Chondrocyte (in vitro differentiated cells): Measurements from ENCODE around the gene FAM168A. TPM values are rescaled to one million over a fixed set of nuclear protein-coding genes. Genes with fewer than 3 reads are reported as not detected.
"Not testable (repeated sequence)": the region's sequence is repeated elsewhere in the genome, so short reads cannot be mapped to it uniquely, and the experiment has no call there.

Source experiments
- DNase-seq: peaks from one replicate; pipeline ENCODE4 v3.0.0; 2021; ENCODE audit warnings: mixed read lengths, low spot score
- H3K27ac Mint-ChIP-seq: one replicate; pipeline ENCODE4 v1.8.0; 2021; ENCODE audit warnings: mild to moderate bottlenecking, moderate library complexity, mixed read lengths; ENCODE audit not compliant: unreplicated experiment
- H3K27me3 Mint-ChIP-seq: 2 replicates; pipeline ENCODE4 v1.8.0; 2021; ENCODE audit warnings: low read depth, mixed read lengths
- H3K36me3 Mint-ChIP-seq: 2 replicates; pipeline ENCODE4 v1.8.0; 2021; ENCODE audit warnings: low read depth, mixed read lengths
- H3K4me1 Mint-ChIP-seq: 2 replicates; pipeline ENCODE4 v1.8.0; 2021; ENCODE audit warnings: low read depth, mild to moderate bottlenecking, mixed read lengths
- H3K4me3 Mint-ChIP-seq: one replicate; pipeline ENCODE4 v1.8.0; 2021; ENCODE audit warnings: mild to moderate bottlenecking, moderate library complexity, mixed read lengths; ENCODE audit not compliant: unreplicated experiment
- H3K9me3 Mint-ChIP-seq: 2 replicates; pipeline ENCODE4 v1.8.0; 2021; ENCODE audit warnings: low read depth, mixed read lengths
- total RNA-seq: library from RNA; stranded (reverse); gene quantifications from 3 replicates; pipeline ENCODE4 v1.2.1, GENCODE V29; 2021
- TF ChIP-seq, protein P1 (sequence below): fragments of 200-600 bp; sonication (generic); IDR thresholded peaks from 2 replicates; pipeline ENCODE4 v1.5.0; 2021; ENCODE audit warnings: antibody characterized with exemption, mild to moderate bottlenecking, moderate library complexity

The FAM168A gene
- total RNA-seq, 1 donor from 2014 or later = 53.7 TPM

DNA sequence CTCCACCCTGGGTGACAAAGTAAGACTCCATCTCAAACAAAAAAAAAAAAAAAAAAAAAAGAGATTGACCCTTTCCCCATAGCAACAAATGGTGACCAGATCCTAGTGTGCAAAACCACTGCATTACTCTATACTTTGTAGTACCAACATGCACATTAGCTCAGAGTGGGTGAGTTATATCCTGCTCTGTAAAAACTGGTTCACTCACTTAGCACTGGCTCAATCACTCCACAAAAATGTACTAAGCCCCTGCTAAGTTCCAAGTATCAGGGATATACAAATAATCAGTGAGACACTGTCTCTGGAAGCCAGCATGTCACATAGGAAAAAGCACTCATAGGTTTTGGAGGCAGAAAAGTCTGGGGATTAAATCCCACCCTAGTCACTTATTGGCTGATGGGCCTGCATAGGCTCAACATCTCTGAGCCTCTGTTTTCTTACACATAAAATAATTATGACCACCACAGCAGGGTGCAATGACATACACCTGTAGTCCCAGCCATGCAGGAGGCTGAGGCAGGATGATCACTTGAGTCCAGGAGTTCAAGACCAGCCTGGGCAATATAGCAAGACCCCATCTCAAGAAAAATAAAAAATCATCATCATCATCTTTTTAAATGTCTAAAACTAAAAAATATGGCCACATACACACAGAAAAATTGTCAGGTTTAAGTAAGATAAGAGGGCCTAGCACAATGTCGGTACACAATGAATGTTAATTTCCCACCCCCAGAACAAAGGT is 11.9 kb downstream of the FAM168A start:
- TF ChIP-seq, protein P1, sequence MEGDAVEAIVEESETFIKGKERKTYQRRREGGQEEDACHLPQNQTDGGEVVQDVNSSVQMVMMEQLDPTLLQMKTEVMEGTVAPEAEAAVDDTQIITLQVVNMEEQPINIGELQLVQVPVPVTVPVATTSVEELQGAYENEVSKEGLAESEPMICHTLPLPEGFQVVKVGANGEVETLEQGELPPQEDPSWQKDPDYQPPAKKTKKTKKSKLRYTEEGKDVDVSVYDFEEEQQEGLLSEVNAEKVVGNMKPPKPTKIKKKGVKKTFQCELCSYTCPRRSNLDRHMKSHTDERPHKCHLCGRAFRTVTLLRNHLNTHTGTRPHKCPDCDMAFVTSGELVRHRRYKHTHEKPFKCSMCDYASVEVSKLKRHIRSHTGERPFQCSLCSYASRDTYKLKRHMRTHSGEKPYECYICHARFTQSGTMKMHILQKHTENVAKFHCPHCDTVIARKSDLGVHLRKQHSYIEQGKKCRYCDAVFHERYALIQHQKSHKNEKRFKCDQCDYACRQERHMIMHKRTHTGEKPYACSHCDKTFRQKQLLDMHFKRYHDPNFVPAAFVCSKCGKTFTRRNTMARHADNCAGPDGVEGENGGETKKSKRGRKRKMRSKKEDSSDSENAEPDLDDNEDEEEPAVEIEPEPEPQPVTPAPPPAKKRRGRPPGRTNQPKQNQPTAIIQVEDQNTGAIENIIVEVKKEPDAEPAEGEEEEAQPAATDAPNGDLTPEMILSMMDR = no peak
- DNase-seq = no peak
- no peaks in the 10 kb centered on the region for H3K27me3 Mint-ChIP-seq
- H3K27ac Mint-ChIP-seq = peak overlapping the region; percentile 24
- no peaks in the 10 kb centered on the region for H3K9me3 Mint-ChIP-seq
- no peak overlapping the region for H3K4me3 Mint-ChIP-seq
- H3K4me1 Mint-ChIP-seq = peaks cover 10% of the 10 kb centered on the region
- H3K36me3 Mint-ChIP-seq = no peaks in the 10 kb centered on the region

DNA sequence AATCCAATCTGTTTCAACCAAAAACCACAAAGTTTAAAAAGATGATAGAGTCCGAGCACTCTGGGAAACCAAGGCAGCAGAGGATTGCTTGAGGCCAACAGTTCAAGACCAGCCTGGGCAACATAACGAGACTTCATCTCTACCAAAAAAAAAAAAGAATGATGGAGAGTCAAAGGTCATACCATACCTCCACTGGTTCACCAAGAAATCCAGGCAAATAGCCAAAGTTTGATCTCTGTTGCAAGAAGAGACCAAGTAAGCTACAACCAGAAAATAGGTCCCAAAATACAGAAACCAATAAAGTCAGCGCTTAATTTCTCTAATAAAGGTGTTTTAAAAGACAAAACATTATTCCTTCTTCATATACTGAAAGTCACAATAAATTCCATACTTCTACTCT is 13.1 kb downstream of the FAM168A start:
- TF ChIP-seq, protein P1 = no peak
- no peaks in the 10 kb centered on the region for H3K36me3 Mint-ChIP-seq
- no peak overlapping the region for H3K4me3 Mint-ChIP-seq
- H3K27me3 Mint-ChIP-seq = no peaks in the 10 kb centered on the region
- no peak overlapping the region for H3K27ac Mint-ChIP-seq
- no peak for DNase-seq
- no peaks in the 10 kb centered on the region for H3K9me3 Mint-ChIP-seq
- H3K4me1 Mint-ChIP-seq = peaks cover 10% of the 10 kb centered on the region

DNA sequence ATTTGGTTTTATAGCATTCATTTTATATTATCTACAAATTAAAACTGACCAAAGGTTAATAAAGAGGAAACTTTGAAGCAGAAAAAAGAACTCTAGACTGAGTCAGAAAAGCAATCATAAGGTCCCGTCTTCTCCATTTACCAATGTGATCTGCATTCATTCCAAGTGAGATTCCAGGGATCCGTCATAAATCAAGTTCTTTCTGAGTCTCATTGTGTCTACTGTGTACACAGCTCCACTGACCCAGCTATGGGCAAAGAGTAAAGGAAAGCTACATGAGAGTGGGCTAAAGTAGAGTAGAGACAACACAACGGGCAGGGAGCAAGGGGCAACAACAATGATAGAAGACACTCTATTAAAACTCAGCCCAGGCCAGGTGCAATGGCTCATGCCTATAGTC is 15.3 kb downstream of the FAM168A start:
- no peaks in the 10 kb centered on the region for H3K9me3 Mint-ChIP-seq
- H3K27ac Mint-ChIP-seq = no peak overlapping the region

DNA sequence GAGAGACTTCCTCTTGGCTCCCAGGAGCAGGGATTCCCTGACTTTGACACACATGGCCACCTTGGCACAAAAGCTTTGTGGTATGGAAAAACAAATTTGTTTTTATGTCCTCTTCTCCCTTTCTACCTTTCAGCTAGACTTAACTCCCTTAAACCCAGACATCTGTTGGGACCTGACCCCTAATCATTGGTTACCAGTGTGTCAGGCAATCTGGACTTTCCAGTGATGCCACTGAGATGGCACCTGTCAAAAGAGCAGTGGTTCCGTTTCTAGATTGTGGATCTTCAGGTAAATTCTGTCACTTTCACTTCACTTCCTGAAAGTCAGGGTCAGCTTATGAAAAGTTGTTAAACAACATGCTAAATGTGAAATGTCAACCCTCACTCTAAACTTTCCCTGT is 17.2 kb downstream of the FAM168A start:
- DNase-seq, H3K36me3 Mint-ChIP-seq, H3K4me3 Mint-ChIP-seq, H3K9me3 Mint-ChIP-seq, H3K27me3 Mint-ChIP-seq, H3K27ac Mint-ChIP-seq: not testable (repeated sequence)
- peaks cover 20% of the 10 kb centered on the region for H3K4me1 Mint-ChIP-seq

More for the DNA sequence above, 15.3 kb downstream of the FAM168A start:
- no peak for DNase-seq
- TF ChIP-seq, protein P1 = no peak
- Mint-ChIP-seq H3K36me3 (no peaks in the 10 kb centered on the region), H3K4me3 (no peak overlapping the region), H3K4me1 (peaks cover 21% of the 10 kb centered on the region), H3K27me3 (no peaks in the 10 kb centered on the region)

DNA sequence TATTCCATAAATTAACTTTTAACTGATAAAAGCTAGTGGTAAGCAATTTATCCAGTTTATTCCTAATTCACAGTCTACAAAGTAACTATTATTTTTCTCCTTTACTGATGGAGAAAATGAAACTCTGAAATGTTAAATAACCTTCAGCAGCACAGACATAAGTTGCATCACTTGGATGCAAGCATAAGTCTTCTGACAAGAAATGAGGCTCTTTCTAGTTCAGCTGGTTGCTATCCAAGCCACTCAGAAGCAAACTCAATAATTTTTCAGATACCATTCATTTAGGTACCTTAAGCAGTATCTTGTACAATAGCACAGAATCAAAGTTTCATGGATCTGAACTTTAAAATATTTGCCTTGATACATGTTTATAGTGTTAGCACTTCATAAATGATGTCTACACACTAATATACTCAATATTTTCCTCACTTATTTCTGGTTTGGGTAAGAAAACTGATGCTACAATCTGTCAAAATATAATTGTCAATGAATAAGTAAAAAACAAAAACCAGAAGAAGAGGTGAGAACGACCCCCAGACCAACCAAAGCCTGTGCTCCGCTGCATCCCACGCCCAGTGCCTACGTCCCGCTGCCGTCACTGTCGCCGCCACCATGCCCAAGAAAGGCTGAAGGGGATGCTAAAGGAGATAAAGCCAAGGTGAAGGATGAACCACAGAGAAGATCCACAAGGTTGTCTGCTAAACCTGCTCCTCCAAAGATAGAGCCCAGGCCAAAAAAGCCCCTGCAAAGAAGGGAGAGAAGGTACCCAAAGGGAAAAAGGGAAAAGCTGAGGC is 18.1 kb downstream of the FAM168A start:
- Mint-ChIP-seq H3K27me3 (no peaks in the 10 kb centered on the region), H3K4me1 (peaks cover 19% of the 10 kb centered on the region), H3K36me3 (no peaks in the 10 kb centered on the region), H3K27ac (no peak overlapping the region), H3K4me3 (no peak overlapping the region), H3K9me3 (no peaks in the 10 kb centered on the region)
- TF ChIP-seq, protein P1 = no peak
- no peak for DNase-seq
